ENCODE measurements around the gene XPNPEP1. TPM values are rescaled to one million over a fixed set of nuclear protein-coding genes. Genes with fewer than 3 reads are reported as not detected.

Gene XPNPEP1
- total RNA-seq = 100 to 1,000 TPM in 2 of 8 experiments, 10 to 100 TPM in 6; 51.0 to 121 (median 86.3) TPM

DNA sequence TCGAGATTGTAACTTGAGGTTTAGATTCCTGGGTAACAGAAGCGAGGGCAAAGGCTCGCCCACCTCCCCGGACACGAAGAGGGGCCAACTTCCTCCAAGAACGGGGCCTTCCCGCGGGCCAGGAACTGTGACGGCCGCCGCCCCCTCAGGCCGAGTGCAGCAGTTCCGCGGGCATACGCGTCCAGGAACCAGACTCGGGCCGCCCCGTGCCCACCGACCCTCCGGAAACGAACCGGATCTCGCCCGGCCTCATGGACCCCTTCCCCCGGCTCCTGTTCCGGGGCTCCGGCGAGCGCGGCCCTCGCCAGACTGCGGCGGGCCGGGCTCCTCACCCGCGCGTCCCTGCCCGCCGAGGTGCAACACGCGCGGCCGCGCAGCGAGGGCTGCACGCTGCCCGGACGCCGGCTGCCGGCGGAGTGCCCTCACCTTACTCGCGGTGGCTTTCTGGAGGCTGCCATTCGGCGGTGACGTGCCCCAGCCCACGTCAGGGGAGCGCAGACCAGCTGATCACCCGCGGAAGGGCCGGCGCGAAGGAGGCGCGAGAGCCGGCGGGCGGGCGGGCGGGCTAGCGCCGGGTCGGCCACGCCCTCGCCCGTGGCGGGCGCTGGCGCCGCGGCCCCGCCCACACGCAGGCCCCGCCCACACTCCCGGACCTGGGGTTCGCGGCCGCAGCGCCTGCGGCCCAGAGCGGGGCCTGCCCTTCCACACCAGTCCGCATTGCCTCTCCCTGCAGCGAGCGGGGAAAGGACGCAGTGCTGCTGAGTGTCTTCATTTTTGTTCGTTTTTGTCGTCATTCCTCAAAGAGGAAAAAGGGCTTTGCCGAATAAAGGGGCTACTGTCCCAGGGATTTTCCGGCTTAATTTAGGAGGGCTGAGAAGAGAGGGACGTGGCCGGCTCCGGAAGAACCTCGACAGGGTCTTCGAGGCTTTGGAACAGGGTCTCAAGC is at the start of gene XPNPEP1:
TSS of gene XPNPEP1 (minus strand) at position 536 of the 946 bp plus-strand sequence. CDS start at position 458, 78 bp downstream.
- in situ Hi-C loops (cut with MboI; ENCODE audit: low pct_unique_long_range_greater_than_20kb in 2 of 9, low sequenced_read_pairs in 9 of 9, unreplicated experiment in 9 of 9) = no loop called here
- Histone ChIP-seq H3K4me1 (replicated peaks in 1 of 2) (peaks cover 7 to 12% of the 10 kb centered on the region in 2 donors), H3K4me3 (peak within 1 kb of the TSS; percentile 77 to 97 (median 95)), H3K27ac (peak within 1 kb of the TSS; percentile 49 to 83)
- WGBS, 10 experiments = 0 to 80% (median 19%) methylated on average over 1 to 8 of the region's 105 CpGs; no CpG with 5 or more reads in 3 of the 10 experiments
- ATAC-seq (replicated peaks in 6 of 8) = peak; percentile 95 to 99 (median 98)

GRCh38 chr10:109972372-109973001 is 49.2 kb upstream of the XPNPEP1 start:
- in situ Hi-C loops (cut with MboI; ENCODE audit: low pct_unique_long_range_greater_than_20kb in 2 of 9, low sequenced_read_pairs in 9 of 9, unreplicated experiment in 9 of 9) = no loop called here

GRCh38 chr10:109971634-109972033 is 48.3 kb upstream of the XPNPEP1 start:
- H3K4me3 ChIP-seq = no peak overlapping the region
- peaks cover 16 to 24% of the 10 kb centered on the region in 2 donors for H3K4me1 ChIP-seq (replicated peaks in 1 of 2)
- H3K27ac ChIP-seq = no peak overlapping the region
- WGBS, 10 experiments = 43 to 100% (median 82%) methylated on average over 1 to 3 of the region's 3 CpGs
- in situ Hi-C loops (cut with MboI; ENCODE audit: low pct_unique_long_range_greater_than_20kb in 2 of 9, low sequenced_read_pairs in 9 of 9, unreplicated experiment in 9 of 9) = no loop called here
- ATAC-seq (replicated peaks in 6 of 8) = no peak

More at GRCh38 chr10:109972372-109973001, 49.2 kb upstream of the XPNPEP1 start:
- 67 to 100% (median 91%) methylated on average over 1 to 2 of the region's 2 CpGs; no CpG with 5 or more reads in 2 of the 10 experiments for WGBS, 10 experiments
- no peak overlapping the region for H3K4me3 ChIP-seq
- peaks cover 7 to 19% of the 10 kb centered on the region in 2 donors for H3K4me1 ChIP-seq (replicated peaks in 1 of 2)
- H3K27ac ChIP-seq = no peak overlapping the region
- no peak for ATAC-seq (replicated peaks in 6 of 8)

DNA sequence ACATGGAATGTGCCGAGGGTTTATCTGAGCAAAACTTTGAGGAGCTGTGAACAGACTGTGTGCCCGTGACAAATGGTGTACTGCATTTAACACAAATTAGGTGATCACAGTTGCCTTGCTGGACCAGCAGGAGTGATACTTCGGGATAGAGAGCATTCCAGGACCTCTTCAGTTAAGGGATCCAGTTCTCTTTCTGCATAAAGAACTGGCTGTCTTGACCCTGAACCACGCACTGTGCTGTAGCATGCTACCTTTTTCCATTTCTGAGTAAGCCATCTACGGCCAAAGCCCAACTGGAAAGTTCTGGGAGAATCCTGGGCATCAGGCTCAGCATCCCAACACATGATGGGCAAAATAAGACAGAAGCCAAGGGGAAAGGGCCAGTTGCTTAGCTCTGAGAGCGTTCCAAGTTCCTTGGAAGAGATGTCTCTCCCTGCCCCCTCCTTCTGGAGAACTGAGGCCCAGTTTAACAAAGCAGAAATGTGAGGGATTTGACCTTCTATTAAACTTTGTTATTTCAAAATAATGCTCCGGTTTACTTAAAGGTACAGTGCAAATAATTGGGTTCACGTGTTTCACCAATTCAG is 46.5 kb upstream of the XPNPEP1 start:
- Histone ChIP-seq H3K27ac (no peak overlapping the region), H3K4me1 (replicated peaks in 1 of 2) (peaks cover 17 to 19% of the 10 kb centered on the region in 2 donors), H3K4me3 (no peak overlapping the region)
- 47 to 98% (median 86%) methylated on average over 1 to 7 of the region's 8 CpGs; no CpG with 5 or more reads in 2 of the 10 experiments for WGBS, 10 experiments
- no peak for ATAC-seq (replicated peaks in 6 of 8)
- in situ Hi-C loops (cut with MboI; ENCODE audit: low pct_unique_long_range_greater_than_20kb in 2 of 9, low sequenced_read_pairs in 9 of 9, unreplicated experiment in 9 of 9) = no loop called here

GRCh38 chr10:109968953-109969759 is 45.8 kb upstream of the XPNPEP1 start:
- Histone ChIP-seq H3K4me1 (replicated peaks in 1 of 2) (peaks cover 12 to 14% of the 10 kb centered on the region in 2 donors), H3K27ac (no peak overlapping the region), H3K4me3 (no peak overlapping the region)
- 51 to 100% (median 89%) methylated on average over 1 to 8 of the region's 14 CpGs; no CpG with 5 or more reads in 1 of the 10 experiments for WGBS, 10 experiments
- ATAC-seq (replicated peaks in 6 of 8) = no peak
- in situ Hi-C loops (cut with MboI; ENCODE audit: low pct_unique_long_range_greater_than_20kb in 2 of 9, low sequenced_read_pairs in 9 of 9, unreplicated experiment in 9 of 9) = no loop called here

DNA sequence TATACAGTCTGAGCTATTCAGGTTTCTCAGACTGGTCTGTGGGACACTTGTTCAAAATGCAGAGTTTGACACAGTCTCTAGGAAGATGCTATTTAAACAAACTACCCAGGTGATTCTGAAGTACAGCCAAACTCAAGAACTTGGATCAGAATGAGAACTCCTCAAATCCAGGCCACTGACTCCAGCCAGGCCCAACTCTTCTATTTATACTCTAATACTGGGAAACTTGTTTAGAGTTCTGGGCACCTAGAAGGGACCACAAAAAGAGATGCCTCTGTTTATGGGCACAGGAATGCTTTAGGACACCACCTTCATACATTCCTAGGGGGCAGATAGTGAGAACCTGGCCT is 44.4 kb upstream of the XPNPEP1 start:
- Histone ChIP-seq H3K27ac (peak overlapping the region in 1 of 2 donors; percentile 44), H3K4me1 (replicated peaks in 1 of 2) (peaks cover 12 to 14% of the 10 kb centered on the region in 2 donors), H3K4me3 (no peak overlapping the region)
- in situ Hi-C loops (cut with MboI; ENCODE audit: low pct_unique_long_range_greater_than_20kb in 2 of 9, low sequenced_read_pairs in 9 of 9, unreplicated experiment in 9 of 9) = no loop called here
- ATAC-seq (replicated peaks in 6 of 8) = peak in 1 of 8 experiments; percentile 35

- in situ Hi-C loops (cut with MboI; ENCODE audit: low pct_unique_long_range_greater_than_20kb in 2 of 9, low sequenced_read_pairs in 9 of 9, unreplicated experiment in 9 of 9) = no loop called here
- Histone ChIP-seq H3K27ac (peak overlapping the region; percentile 11 to 44), H3K4me1 (replicated peaks in 1 of 2) (peaks cover 12 to 14% of the 10 kb centered on the region in 2 donors), H3K4me3 (no peak overlapping the region)
- ATAC-seq (replicated peaks in 6 of 8) = peak in 6 of 8 experiments; percentile 58 to 100 (median 98)
- WGBS, 10 experiments = 0 to 88% (median 54%) methylated on average over 1 to 9 of the region's 9 CpGs; no CpG with 5 or more reads in 1 of the 10 experiments
Measured at GRCh38 chr10:109966961-109967738, 43.8 kb upstream of the XPNPEP1 start.

- 67 to 95% (median 88%) methylated on average over 2 to 7 of the region's 10 CpGs; no CpG with 5 or more reads in 2 of the 10 experiments for WGBS, 10 experiments
- no peak overlapping the region for H3K4me3 ChIP-seq
- peaks cover 24% of the 10 kb centered on the region in 2 donors for H3K4me1 ChIP-seq (replicated peaks in 1 of 2)
- H3K27ac ChIP-seq = no peak overlapping the region
- in situ Hi-C loops (cut with MboI; ENCODE audit: low pct_unique_long_range_greater_than_20kb in 2 of 9, low sequenced_read_pairs in 9 of 9, unreplicated experiment in 9 of 9) = no loop called here
- no peak for ATAC-seq (replicated peaks in 6 of 8)
Measured at GRCh38 chr10:109964318-109964717, 41.0 kb upstream of the XPNPEP1 start.

GRCh38 chr10:109963439-109963838 is 40.1 kb upstream of the XPNPEP1 start:
- H3K4me1 ChIP-seq (replicated peaks in 1 of 2) = peaks cover 24% of the 10 kb centered on the region in 2 donors
- 0 to 98% (median 83%) methylated on average over 1 to 5 of the region's 5 CpGs; no CpG with 5 or more reads in 3 of the 10 experiments for WGBS, 10 experiments
- no peak overlapping the region for H3K4me3 ChIP-seq
- in situ Hi-C loops (cut with MboI; ENCODE audit: low pct_unique_long_range_greater_than_20kb in 2 of 9, low sequenced_read_pairs in 9 of 9, unreplicated experiment in 9 of 9) = no loop called here
- no peak overlapping the region for H3K27ac ChIP-seq
- peak in 2 of 8 experiments; percentile 23 to 59 for ATAC-seq (replicated peaks in 6 of 8)

DNA sequence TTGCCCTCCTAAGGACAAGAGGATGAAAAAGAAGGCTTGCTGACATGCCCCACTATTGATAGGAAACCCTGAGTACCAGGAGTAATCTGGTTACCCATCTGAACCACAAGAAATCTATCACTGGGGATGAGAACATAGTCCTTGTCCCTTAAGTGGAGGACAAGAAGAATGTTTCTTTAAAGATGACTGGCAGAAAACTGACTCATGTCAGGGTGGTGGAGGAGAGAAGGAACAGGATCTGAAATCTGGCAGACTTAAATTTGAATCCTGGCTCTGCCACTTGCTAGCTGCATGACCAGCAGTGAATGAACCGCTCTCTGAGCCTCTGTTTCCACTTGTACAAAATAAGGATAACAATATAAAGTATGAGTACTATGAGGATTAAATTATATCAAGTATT is 38.9 kb upstream of the XPNPEP1 start:
- in situ Hi-C loops (cut with MboI; ENCODE audit: low pct_unique_long_range_greater_than_20kb in 2 of 9, low sequenced_read_pairs in 9 of 9, unreplicated experiment in 9 of 9) = no loop called here
- WGBS, 10 experiments = 83 to 100% (median 100%) methylated on average over 1 of the region's 1 CpG; no CpG with 5 or more reads in 7 of the 10 experiments
- no peak overlapping the region for H3K4me3 ChIP-seq
- no peak overlapping the region for H3K27ac ChIP-seq
- no peak for ATAC-seq (replicated peaks in 6 of 8)
- H3K4me1 ChIP-seq (replicated peaks in 1 of 2) = peaks cover 18 to 19% of the 10 kb centered on the region in 2 donors

DNA sequence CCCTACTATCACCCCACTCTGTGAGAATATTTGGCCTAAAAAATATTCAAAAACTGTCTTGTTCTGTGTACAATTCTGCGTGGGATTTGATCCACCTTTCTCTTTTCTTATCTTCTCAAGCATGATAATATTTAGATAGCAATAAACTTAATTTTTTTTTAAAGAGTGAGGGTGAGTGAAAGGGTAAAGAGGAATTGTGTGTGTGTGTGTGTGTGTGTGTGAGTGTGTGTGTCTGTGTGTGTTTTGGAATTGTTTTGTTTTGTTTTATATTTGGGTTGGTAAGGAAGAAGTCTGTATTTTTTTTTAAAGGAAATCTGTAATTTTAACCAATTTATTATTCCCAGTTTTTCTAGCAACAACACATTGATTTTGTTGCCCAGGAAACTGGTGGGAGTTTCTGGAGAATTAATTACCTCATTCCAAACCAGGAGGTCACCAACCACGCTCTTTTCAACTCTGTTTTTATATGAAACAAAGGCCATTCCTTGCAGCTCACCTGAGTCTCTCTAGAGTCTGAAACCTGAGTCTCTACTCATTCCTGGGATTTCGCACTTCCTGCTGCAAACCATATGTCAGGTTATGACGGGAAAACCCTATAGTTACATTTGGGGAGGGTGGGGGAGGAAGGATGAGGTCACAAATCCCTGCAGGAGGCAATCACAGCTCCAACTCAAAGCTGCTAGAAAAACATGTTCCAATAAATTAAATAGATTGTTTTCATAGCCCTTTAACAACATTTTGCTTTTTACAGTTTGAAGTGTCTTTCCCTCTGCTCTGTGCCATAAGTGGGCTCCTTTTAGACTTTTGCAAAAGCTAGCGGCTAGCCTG is 38.1 kb upstream of the XPNPEP1 start:
- WGBS, 10 experiments = 31 to 81% (median 69%) methylated on average over 1 to 5 of the region's 5 CpGs
- Histone ChIP-seq H3K4me3 (no peak overlapping the region), H3K27ac (no peak overlapping the region), H3K4me1 (replicated peaks in 1 of 2) (peaks cover 10 to 11% of the 10 kb centered on the region in 2 donors)
- ATAC-seq (replicated peaks in 6 of 8) = peak in 1 of 8 experiments; percentile 14
- in situ Hi-C loops (cut with MboI; ENCODE audit: low pct_unique_long_range_greater_than_20kb in 2 of 9, low sequenced_read_pairs in 9 of 9, unreplicated experiment in 9 of 9) = no loop called here
